MM.1S (cell line): Measurements from ENCODE around the gene ECSIT.

Experiments used
- DNase-seq: peaks from one replicate; pipeline ENCODE4 v3.0.0-alpha.2; 2015
- H2AFZ ChIP-seq: fragments of 300-600 bp; sonication (generic); 2 replicates; pipeline ENCODE4 v1.6.0; 2016; ENCODE audit warnings: antibody characterized with exemption, low read length
- H3F3A ChIP-seq: fragments of 300-600 bp; sonication (generic); 2 replicates; pipeline ENCODE4 v1.6.1; 2016; ENCODE audit warnings: mild to moderate bottlenecking, antibody characterized with exemption, low read length, moderate library complexity, mixed read lengths; ENCODE audit not compliant: insufficient read depth
- H3K27ac ChIP-seq: fragments of 300-600 bp; sonication (generic); 2 replicates; pipeline ENCODE4 v1.5.1; 2016; ENCODE audit warnings: mild to moderate bottlenecking, low read length
- H3K27me3 ChIP-seq: fragments of 300-600 bp; sonication (generic); replicated peaks from 2 replicates; pipeline ENCODE4 v1.6.0; 2016; ENCODE audit warnings: low read length; ENCODE audit not compliant: insufficient read depth
- H3K36me3 ChIP-seq: fragments of 300-600 bp; sonication (generic); replicated peaks from 2 replicates; pipeline ENCODE4 v1.6.1; 2016; ENCODE audit warnings: mild to moderate bottlenecking, low read length, mixed read lengths; ENCODE audit not compliant: insufficient read depth
- H3K4me1 ChIP-seq: fragments of 300-600 bp; sonication (generic); 2 replicates; pipeline ENCODE4 v1.6.1; 2016; ENCODE audit warnings: low read length, mixed read lengths
- H3K4me2 ChIP-seq: fragments of 300-600 bp; sonication (generic); 2 replicates; pipeline ENCODE4 v1.6.0; 2016; ENCODE audit warnings: low read depth, low read length
- H3K4me3 ChIP-seq: fragments of 300-600 bp; sonication (generic); 2 replicates; pipeline ENCODE4 v1.5.1; 2016; ENCODE audit warnings: low read length, mixed read lengths
- H3K79me2 ChIP-seq: fragments of 300-600 bp; sonication (generic); 2 replicates; pipeline ENCODE4 v1.6.1; 2016; ENCODE audit warnings: mixed run types, low read length, mixed read lengths
- H3K9ac ChIP-seq: fragments of 300-600 bp; sonication (generic); 2 replicates; pipeline ENCODE4 v1.6.1; 2016; ENCODE audit warnings: low read length, mixed read lengths
- H3K9me2 ChIP-seq: fragments of 300-600 bp; sonication (generic); replicated peaks from 2 replicates; pipeline ENCODE4 v1.6.1; 2016; ENCODE audit warnings: mild to moderate bottlenecking, low read length, mixed read lengths; ENCODE audit not compliant: insufficient read depth
- H3K9me3 ChIP-seq: fragments of 300-600 bp; sonication (generic); replicated peaks from 2 replicates; pipeline ENCODE4 v1.6.1; 2016; ENCODE audit warnings: mild to moderate bottlenecking, low read length, mixed read lengths; ENCODE audit not compliant: insufficient read depth
- H4K20me1 ChIP-seq: fragments of 300-600 bp; sonication (generic); 2 replicates; pipeline ENCODE4 v1.6.1; 2016; ENCODE audit warnings: mild to moderate bottlenecking, low read length, moderate library complexity, mixed read lengths; ENCODE audit not compliant: insufficient read depth
- CTCF ChIP-seq: fragments of 300-600 bp; sonication (generic); IDR thresholded peaks from 2 replicates; pipeline ENCODE4 v1.5.1; 2016; ENCODE audit warnings: antibody characterized with exemption, low read length, mixed read lengths
- EZH2 ChIP-seq: fragments of 300-600 bp; sonication (generic); optimal IDR thresholded peaks from 2 replicates; pipeline ENCODE3; 2017; ENCODE audit warnings: low read depth, mild to moderate bottlenecking, antibody characterized with exemption, low read length, mixed read lengths
- EZH2phosphoT487 ChIP-seq: fragments of 300-600 bp; sonication (generic); IDR thresholded peaks from 2 replicates; pipeline ENCODE4 v1.6.1; 2018; ENCODE audit warnings: antibody characterized with exemption, low read length

Gene ECSIT

DNA sequence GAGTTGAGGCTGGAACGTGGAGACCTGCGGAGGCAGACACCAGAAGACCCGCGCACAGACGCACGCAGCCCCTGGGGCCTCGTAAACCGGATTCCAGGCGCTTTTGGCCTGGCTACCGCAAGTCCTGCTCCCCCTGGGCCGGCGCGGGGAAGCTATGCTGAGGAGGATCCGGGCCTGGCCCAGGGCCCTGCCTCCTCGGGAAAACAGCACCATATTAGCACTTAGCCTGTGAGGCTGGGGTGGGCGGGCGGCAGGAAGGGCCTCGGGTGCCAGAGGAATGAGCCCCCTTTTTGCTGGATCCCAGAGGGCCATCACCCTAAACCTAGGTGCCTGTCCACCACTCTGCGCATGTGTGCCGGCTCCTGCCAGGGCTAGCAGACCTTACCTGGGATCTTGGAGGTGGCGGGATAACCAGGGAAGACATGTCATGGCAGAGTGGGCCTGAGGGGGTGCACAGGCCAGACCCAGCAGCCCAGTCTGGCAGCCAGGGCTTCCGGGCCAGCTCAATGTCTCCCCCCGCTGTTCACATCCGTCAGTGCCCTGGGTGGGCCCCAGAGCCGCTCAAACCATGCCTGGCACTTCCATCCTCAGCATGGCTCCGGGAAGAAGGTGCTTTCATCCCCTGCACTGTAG is 22.8 kb upstream of the ECSIT start:
- Histone ChIP-seq H3K79me2 (peaks cover 15% of the 10 kb centered on the region), H3K9ac (no peak overlapping the region), H3K4me2 (no peak overlapping the region), H3K9me3 (no peaks in the 10 kb centered on the region), H3K9me2 (no peaks in the 10 kb centered on the region), H3K4me1 (no peaks in the 10 kb centered on the region), H3K27ac (no peak overlapping the region), H3F3A (no peaks in the 10 kb centered on the region), H3K27me3 (no peaks in the 10 kb centered on the region), H3K4me3 (no peak overlapping the region), H4K20me1 (no peaks in the 10 kb centered on the region), H2AFZ (no peak overlapping the region), H3K36me3 (no peaks in the 10 kb centered on the region)
- DNase-seq: no peak
- no peak for TF ChIP-seq EZH2phosphoT487
- peak; percentile 17; the same call in 1 of the 2 replicates for TF ChIP-seq CTCF
- TF ChIP-seq EZH2: no peak

DNA sequence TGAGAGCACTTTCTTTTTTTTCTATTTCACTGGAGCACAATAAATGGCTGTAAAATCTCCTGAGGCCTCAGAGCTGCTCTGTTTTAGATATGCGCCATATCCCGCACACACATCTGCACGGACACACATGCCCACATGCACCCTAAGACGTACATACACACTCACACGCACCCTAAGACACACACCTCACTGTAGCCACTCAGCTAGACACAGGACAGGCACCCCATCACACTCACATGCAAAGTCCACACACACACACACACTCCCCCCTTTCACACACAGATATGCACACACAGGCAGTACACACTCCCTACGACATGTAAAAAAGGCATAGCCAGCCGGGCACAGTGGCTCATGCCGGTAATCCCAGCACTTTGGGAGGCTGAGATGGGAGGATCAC is 21.3 kb upstream of the ECSIT start:
- H3K36me3 ChIP-seq: no peaks in the 10 kb centered on the region
- TF ChIP-seq CTCF (no peak), EZH2phosphoT487 (no peak), EZH2 (no peak)
- H3K4me1 ChIP-seq: no peaks in the 10 kb centered on the region
- no peak overlapping the region for H3K4me3 ChIP-seq
- no peaks in the 10 kb centered on the region for H3K9me2 ChIP-seq
- peaks cover 5% of the 10 kb centered on the region for H3K27me3 ChIP-seq
- H3K4me2 ChIP-seq: no peak overlapping the region
- no peaks in the 10 kb centered on the region for H4K20me1 ChIP-seq
- H3K9me3 ChIP-seq: no peaks in the 10 kb centered on the region
- no peak overlapping the region for H3K9ac ChIP-seq
- H2AFZ ChIP-seq: no peak overlapping the region
- no peak overlapping the region for H3K27ac ChIP-seq
- no peak for DNase-seq
- no peaks in the 10 kb centered on the region for H3F3A ChIP-seq
- H3K79me2 ChIP-seq: peaks cover 2% of the 10 kb centered on the region

DNA sequence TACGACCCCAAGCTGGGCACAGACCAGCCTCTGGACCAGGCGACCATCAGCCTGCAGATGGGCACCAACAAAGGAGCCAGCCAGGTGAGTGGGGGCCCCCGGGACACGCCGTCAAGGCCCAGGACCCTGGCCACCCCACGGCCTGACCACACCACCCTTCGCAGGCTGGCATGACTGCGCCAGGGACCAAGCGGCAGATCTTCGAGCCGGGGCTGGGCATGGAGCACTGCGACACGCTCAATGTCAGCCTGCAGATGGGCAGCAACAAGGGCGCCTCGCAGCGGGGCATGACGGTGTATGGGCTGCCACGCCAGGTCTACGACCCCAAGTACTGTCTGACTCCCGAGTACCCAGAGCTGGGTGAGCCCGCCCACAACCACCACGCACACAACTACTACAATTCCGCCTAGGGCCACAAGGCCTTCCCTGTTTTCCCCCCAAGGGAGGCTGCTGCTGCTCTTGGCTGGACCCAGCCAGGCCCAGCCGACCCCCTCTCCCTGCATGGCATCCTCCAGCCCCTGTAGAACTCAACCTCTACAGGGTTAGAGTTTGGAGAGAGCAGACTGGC is 20.5 kb upstream of the ECSIT start:
- no peaks in the 10 kb centered on the region for H3K79me2 ChIP-seq
- no peaks in the 10 kb centered on the region for H3K4me1 ChIP-seq
- peaks cover 13% of the 10 kb centered on the region for H3K27me3 ChIP-seq
- H4K20me1 ChIP-seq: no peaks in the 10 kb centered on the region
- H3K4me2 ChIP-seq: no peak overlapping the region
- H3K4me3 ChIP-seq: no peak overlapping the region
- H3K36me3 ChIP-seq: no peaks in the 10 kb centered on the region
- H3K9me3 ChIP-seq: no peaks in the 10 kb centered on the region
- TF ChIP-seq CTCF (no peak), EZH2 (no peak), EZH2phosphoT487 (no peak)
- no peak overlapping the region for H2AFZ ChIP-seq
- no peak for DNase-seq
- no peaks in the 10 kb centered on the region for H3K9me2 ChIP-seq
- H3F3A ChIP-seq: no peaks in the 10 kb centered on the region
- H3K9ac ChIP-seq: no peak overlapping the region
- no peak overlapping the region for H3K27ac ChIP-seq
